Activated T-cell treated with anti-CD3 and anti-CD28 coated beads, Interleukin-2, amount 50 U/mL, for 1 hour (primary cell): ENCODE results near the gene LRRC4C.
"Not testable (repeated sequence)": the region's sequence is repeated elsewhere in the genome, so short reads cannot be mapped to it uniquely, and the experiment has no call there.

Source experiments
- DNase-seq: peaks from one replicate; pipeline ENCODE4 v3.0.0-alpha.2; 2020

The LRRC4C gene

GRCh38 chr11:40203606-40204005 is 1255.8 kb downstream of the LRRC4C start:
- DNase-seq = no peak

DNA sequence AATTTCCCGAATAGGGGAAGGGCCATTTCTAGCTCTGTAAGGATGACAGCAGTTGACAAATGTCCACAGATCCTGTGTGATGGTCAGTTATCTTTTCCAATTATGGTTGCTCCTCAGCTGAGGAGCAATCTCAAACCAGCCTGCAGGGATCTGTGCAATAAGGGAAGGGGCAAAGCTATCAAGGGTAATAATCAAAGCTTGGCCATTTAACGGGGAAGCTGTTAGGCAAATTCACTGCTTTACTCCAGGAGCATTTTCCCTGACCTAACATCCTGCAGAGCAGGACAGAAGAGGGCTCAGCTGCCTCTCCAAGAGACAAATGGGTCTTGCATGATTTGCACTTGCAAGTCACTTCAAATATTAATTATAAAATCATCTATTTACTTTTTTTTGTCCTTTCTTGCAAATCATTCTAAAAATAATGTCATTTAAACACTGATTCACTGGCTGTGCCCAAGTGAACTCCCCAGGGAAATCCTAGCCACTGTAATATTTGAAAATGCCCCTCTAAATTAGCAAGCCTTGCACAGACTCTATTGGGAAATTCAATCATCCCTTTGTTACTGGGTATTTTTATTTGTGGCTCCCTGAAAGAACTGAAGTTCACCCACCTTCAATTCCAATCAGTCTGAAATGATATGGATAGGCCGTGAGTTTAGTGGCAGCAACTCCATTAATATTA is 1256.7 kb downstream of the LRRC4C start:
- DNase-seq = no peak

DNA sequence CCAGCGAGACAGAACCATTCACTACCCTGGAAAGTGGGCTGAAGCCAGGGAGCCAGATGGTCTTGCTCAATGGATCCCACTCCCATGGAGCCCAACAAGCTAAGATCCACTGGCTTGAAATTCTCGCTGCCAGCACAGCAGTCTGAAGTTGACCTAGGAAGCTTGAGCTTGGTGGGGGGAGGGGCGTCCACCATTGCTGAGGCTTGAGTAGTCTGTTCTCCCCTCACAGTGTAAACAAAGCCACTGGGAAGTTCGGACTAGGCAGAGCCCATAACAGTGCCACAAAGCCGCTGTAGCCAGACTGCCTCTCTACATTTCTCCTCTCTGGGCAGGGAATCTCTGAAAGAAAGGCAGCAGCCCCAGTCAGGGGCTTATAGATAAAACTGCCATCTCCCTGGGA is 1266.9 kb downstream of the LRRC4C start:
- DNase-seq = not testable (repeated sequence)

- no peak for DNase-seq
Observed at GRCh38 chr11:40190294-40190693, 1269.2 kb downstream of the LRRC4C start.

DNA sequence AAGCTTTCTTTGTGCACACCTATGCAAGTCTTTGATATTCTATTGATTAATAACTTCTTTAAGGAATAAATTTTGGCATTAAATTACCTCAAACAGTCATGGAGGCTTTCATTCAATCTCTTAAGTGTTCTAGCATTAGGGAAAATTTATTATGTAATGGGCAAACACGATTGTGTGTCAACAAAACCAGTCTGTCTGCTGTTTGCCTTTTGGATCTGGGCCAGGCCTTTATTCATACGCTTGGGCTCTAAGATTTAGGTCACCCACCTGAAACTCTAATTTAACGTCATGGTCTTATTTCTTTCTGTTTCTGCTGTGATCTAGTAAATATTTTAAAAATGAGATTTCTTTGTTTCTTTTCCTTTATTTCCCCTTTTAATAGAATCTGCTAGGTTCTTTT is 1270.6 kb downstream of the LRRC4C start:
- DNase-seq = no peak

- DNase-seq = no peak
Observed at GRCh38 chr11:40187295-40187694, 1272.2 kb downstream of the LRRC4C start.

GRCh38 chr11:40186437-40187263 is 1272.8 kb downstream of the LRRC4C start:
- no peak for DNase-seq

GRCh38 chr11:40185793-40186192 is 1273.7 kb downstream of the LRRC4C start:
- DNase-seq = no peak

GRCh38 chr11:40183073-40184064 is 1276.1 kb downstream of the LRRC4C start:
- no peak for DNase-seq

GRCh38 chr11:40179541-40179940 is 1279.9 kb downstream of the LRRC4C start:
- no peak for DNase-seq

GRCh38 chr11:40178470-40178869 is 1281.0 kb downstream of the LRRC4C start:
- no peak for DNase-seq

GRCh38 chr11:40175980-40176379 is 1283.5 kb downstream of the LRRC4C start:
- no peak for DNase-seq

- no peak for DNase-seq
Observed at GRCh38 chr11:40170078-40170477, 1289.4 kb downstream of the LRRC4C start.

DNA sequence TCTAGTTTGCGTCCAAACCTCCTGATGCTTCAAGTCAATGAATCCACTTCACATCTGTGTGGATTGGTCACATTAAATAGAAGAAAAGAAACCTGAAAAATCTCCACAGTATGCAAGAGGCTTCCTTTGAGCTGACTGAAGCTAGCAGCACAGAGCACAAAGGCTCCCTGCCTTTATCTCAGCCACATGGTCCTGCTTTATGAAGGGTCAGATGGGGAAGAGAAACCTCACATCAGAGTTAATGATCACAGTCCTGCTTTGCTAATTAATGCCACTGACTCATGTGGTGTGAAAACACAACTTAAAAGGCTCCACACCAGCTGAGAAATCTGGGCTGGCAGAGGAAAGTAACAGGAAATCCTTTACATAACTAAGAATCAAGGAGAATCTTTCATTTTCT is 1291.0 kb downstream of the LRRC4C start:
- no peak for DNase-seq

- not testable (repeated sequence) for DNase-seq
Observed at GRCh38 chr11:40167805-40168204, 1291.6 kb downstream of the LRRC4C start.

DNA sequence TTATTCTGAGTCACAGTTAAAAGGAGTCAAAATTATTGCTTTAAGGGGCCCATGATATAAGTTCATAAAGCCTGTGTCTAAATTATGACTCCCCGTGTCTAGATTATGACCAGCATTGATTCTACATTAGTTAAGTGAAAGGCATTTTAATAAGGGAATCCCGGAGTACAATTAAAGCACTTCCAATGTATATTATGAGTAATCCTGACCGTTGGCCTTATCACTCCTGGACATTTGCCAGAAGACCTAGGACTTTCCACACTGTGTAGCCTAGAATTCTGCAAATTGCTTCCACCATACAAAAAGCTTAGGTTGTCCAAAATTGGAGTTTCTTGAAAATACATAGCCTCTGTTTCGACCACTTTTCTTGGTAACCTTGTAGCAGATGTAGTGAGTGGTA is 1292.6 kb downstream of the LRRC4C start:
- DNase-seq = no peak

GRCh38 chr11:40162901-40163883 is 1296.3 kb downstream of the LRRC4C start:
- no peak for DNase-seq

- no peak for DNase-seq
Observed at GRCh38 chr11:40161854-40162410, 1297.5 kb downstream of the LRRC4C start.

DNA sequence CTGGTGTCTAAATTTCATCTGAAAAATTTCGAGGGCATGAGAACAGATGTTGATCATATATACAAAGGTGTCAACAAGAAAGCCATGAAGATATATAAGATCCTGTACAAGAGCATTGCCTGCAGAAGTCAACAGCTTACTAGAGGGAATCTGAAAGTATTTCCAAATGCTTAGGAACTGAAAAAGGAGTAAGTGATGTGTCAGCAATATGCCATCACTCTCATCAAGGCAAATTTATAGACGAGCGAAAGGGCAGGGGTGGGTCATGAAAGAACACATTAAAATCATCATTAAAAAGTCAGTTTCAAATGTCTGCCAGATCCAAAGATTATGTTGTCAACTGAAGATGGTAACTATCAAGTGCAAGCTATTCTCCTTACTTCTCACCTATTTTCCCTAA is 1299.0 kb downstream of the LRRC4C start:
- no peak for DNase-seq

GRCh38 chr11:40149721-40150120 is 1309.7 kb downstream of the LRRC4C start:
- DNase-seq = no peak

DNA sequence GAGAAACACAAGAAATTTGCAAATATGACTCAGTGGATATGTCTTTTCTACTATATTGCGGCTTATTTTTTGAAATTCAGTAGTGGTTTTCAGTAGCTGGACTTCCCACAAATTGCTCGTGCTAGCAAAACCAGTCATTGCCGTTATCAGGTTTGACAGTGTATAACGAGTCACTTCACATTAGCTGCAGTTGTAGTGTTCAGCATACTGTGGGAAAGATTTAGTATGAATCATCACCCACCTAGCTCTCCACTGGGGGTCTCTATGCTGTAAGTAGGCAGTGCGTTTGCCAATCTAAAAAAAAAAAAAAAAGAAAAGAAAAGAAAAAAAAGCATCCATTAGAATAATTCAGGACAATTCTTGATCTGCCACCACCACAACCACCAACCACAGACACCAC is 1318.9 kb downstream of the LRRC4C start:
- no peak for DNase-seq

DNA sequence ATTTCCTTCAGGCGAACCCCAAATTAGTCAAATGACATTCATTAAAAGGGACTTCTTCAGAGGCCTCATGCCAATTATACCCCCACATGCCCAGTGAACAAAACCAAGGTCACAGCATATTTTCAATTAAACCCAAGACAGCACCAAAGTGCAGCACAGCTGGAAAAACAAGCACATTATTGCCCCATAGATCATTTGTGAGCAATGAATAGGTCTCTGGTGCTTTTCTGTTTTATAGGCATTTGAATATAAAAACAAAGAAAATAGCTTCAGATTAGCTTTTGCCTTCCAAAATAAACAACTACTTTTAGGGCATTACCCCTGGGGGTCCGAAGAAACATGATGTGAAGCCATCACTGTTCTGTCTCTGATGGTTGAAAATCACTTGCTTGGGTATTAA is 1319.9 kb downstream of the LRRC4C start:
- no peak for DNase-seq
